IPS-11a (cell line): ENCODE measurements around the gene PCSK9.

ENCODE experiments used
- H3K4me3 ChIP-seq: one replicate; pipeline ENCODE4 v1.5.1; 2013; ENCODE audit warnings: low read depth, low read length, control low read depth

The PCSK9 gene

GRCh38 chr1:55039342-55040082 is at the start of gene PCSK9:
TSS of gene PCSK9 (plus strand) at chr1:55039548. CDS start at chr1:55039838, 290 bp downstream.
- H3K4me3 ChIP-seq = peak within 1 kb of the TSS; percentile 62

DNA sequence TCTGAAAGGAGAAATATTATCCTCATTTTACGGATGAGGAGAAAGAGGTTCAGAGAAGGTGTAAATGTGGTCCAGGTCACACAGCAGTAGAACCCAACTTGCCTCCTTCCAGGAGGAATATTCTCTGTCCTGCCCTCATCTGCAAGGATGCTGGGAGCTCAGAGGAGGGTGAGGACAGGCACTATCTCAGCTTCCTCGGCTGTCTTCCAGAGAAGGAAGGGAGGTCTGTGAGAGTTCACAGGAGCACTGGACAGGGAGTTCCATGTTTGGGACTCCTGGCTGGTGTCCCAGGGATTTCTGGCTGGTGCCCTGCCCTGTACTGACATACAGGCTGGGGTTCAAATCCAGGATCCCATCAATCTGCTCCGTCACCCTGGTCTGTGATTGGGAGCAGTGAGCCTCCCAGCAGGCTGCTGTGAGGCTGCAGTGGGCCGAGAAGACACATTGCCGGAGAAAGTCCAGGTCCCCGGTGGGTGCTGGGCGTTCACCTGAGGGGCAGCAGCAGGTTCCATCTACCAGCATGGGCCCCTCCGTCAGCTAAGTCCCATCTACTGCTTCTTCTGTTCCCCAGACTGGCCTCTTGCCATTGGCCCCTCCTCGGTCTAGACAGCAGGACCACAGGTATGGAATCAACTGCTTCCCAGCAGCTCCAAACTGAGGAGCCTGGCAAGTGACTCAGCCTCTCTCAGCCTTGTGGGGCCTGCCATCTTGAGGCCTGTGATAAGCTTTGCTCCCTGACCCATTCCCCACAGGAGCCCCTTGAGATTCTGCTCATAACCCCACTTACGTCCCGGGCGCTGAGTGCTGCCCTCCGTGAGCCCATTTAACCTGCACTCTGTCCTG is 49.2 kb upstream of the PCSK9 start:
- H3K4me3 ChIP-seq = no peak overlapping the region

DNA sequence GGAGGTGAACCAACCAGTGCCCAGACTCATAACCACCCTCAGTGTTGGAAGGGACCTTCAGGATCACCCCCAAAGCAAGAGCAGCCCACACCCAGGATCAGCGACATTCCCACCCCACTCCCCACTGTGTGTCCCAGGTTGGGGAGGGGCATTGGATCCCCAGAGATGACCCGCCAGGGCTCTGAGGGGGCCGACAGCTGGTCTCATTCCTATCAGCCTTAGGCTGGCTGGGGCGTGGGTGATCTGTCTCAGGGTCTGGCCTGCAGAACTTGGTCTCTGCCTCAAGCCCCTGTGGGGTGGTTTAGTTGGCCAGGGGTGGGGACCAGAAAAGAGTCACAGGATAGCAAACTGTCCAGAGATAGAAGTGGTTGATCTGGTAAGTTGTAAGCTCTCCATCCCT is 48.4 kb upstream of the PCSK9 start:
- no peak overlapping the region for H3K4me3 ChIP-seq

GRCh38 chr1:54991939-54992338 is 47.4 kb upstream of the PCSK9 start:
- no peak overlapping the region for H3K4me3 ChIP-seq

DNA sequence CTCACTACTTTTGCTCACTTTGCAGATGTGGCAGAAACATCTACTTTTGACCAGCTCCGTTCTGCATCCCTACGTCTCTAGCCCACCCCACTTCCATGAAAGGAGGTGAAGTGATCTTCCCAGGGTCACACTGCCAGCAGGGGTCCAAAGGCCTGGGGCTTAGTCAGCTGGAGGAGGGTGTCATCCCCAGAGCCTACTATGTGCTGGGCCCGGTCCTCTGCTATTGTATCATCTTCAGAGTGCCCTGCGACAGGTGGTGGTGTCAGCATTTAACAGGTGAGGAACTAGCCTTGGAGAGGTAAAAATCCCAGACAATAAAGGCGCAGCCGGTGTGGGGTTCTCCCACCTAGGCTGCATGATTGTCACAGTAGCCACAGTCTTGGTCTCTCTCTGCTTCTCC is 46.2 kb upstream of the PCSK9 start:
- H3K4me3 ChIP-seq = no peak overlapping the region

DNA sequence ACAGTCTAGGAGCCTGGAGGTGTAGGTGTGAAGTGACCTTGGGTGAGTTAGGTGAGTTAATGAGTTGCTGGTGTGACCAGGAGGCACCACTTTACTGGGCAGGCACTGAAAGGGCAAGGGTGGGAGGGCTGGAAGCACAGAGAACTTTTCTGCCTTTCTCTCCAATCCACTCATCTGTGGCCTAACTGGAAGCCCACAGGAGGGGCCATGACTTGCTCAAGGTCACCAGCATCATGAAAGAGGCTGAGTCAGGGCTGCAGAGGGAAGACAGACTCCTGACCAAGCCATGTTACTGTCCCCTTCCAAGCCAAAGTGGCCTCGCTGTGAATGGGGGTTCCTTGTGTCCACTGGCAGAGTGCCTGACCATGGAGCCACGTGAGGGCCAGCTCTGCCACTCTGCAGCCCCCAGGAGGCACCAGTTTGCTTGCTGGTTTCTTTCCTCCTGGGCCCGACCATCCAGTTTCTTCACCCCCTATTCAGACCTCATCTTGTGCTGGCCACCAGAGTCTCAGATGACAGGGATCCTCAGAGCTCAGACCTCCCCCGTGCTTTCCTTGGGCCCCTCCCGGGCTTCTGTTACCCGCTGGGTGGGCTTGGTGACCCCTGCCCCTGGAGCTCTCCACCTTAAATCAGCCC is 44.9 kb upstream of the PCSK9 start:
- H3K4me3 ChIP-seq = no peak overlapping the region

- no peak overlapping the region for H3K4me3 ChIP-seq
Measured at GRCh38 chr1:54995013-54995760, 44.2 kb upstream of the PCSK9 start.

- no peak overlapping the region for H3K4me3 ChIP-seq
Measured at GRCh38 chr1:54995835-54996234, 43.5 kb upstream of the PCSK9 start.

DNA sequence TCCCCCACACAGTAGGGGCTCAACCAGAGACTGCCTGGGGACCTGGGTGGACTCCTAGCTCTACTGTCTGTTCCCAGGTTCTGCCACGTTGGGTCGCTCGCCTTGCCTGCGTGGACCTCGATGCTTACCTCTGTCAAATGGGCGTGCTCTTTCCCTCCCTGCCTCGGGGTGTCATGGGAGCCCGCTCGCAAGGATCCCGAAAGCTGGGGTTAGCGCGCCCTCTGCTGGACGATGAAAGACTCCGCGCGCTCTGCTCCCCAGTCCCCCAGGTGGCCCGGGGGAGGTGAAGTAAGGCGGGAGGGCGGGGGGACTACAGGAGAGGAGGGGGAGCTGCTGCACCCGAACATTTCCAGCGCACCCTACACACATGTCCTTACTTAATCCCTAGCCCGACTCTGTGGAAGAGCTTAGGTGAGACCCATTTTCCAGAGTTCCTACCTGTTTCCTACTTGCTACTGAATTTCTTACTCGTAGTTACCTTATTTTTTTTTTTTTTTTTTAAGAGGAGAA is 42.9 kb upstream of the PCSK9 start:
- peak overlapping the region; percentile 37 for H3K4me3 ChIP-seq

DNA sequence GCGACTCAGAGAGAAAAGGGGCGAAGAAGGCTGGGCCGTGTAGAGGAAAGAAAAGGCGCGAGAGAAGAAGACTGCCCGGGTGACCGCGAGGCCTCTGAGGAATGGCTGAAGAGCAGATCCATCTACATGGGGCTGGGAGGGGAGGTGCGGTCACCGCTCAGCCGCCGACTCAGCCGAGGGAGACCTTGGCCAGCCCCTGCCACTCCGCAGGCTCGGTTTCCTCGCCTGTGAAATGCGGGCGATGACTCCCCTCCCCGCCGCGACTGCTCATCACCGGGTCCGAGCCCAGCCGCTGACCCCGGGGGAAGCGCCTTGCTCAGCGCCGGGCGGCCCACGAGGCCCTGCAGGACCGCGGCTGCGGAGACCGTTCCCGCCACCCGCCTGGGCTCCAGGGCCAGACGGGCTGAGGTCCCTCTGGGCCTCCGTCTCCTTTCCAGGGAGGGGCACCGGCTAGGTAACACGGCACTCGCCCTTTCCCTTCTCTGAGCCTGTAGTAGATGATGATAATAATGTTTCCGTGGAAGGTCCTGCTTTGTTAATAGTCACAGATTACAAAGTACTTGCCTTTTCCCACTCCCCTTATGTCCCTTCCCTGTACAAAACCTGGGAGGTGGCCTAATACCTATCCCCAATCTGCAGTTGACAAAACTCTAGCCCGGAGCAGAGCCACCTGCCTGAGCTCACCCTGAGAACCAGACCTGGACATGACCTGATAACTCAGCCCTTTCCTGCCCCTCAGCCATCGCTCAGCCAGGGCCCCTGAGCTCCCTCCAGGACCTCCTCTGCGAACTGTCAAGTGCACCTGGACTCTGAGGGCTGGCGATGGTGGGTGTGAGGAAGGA is 42.3 kb upstream of the PCSK9 start:
- H3K4me3 ChIP-seq = peak overlapping the region; percentile 37

DNA sequence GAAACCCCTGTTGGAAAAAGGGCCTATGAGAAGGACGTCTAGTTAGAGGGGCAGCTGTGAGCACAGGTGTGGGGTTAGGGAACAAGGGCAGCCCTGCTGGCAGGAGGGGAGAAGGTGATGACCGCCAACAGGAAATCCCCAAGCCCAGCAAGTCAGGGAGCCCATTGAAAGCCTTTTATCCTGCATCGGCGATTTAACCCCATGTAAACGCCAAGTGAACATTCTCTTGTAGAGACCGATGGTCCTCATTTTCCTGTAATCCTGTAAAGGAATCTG is 41.7 kb upstream of the PCSK9 start:
- H3K4me3 ChIP-seq = no peak overlapping the region

DNA sequence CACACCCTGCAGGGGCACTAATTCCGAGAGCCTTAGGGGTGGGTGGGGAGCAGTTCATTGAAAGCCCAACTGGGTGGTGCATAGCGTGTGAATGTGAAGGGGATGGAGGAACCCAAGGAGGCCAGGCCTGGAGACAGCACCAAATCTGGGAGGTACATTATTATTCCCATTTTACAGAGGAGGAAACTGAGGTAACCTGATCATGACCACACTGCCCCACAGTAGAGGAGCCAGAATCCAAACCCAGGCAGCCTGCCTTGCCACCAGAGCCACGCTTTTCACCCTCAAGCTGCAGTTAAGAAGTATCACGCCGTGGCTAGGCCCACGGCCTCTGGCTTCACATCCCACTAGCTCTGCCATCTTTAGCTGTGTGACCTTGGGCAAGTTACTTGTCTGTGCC is 41.2 kb upstream of the PCSK9 start:
- no peak overlapping the region for H3K4me3 ChIP-seq

GRCh38 chr1:54998677-54999076 is 40.7 kb upstream of the PCSK9 start, which contains the start of gene BSND:
TSS of gene BSND (plus strand) at chr1:54998933. CDS start at chr1:54999187, 254 bp downstream.
- no peak within 1 kb of the TSS for H3K4me3 ChIP-seq

DNA sequence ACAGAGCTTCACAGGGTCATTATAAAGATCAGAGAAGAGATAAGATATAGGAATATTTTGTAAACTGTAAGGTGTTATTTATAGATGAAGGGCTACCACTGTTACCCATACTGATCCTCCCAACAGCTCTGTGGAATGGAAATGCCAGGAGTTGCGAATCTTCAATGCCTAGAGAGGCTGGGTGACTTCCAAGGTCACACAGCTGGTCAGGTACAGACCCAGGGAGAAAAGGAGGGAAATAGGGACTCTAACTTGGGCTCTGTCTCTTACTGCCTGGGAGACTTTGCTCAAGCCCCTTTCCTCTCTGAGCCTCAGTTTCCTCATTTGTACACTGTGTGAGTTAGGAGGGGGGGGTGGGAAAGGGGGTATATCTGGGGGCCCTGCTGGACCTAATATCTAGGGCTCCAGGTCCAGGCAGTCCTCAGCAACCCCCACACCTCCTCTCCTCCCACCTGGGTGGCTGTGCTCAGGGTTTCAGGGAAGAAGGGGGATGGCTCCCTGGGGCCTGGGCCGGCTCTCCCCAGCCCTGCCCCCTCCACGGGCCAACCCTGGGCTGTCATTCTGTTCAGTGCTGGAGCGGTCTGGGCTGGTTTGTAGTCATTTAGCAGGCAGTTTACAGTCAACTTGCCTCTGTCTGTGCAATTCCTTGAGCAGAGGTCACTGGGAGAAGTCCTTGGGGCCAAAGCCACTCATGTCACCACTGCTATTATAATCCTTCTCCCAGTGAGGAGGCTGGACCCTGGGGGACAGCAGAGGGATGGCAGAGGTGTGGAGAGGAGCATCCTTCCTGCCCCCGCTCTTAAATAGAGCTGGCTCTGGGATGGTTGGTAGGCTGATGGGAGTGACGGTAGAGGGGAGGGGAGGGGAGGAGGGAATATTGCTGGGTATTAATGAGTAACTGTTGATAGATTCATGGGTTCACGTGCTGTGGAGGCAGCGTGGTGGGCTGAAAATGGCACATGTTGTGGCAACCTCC is 39.0 kb upstream of the PCSK9 start:
- no peak overlapping the region for H3K4me3 ChIP-seq

DNA sequence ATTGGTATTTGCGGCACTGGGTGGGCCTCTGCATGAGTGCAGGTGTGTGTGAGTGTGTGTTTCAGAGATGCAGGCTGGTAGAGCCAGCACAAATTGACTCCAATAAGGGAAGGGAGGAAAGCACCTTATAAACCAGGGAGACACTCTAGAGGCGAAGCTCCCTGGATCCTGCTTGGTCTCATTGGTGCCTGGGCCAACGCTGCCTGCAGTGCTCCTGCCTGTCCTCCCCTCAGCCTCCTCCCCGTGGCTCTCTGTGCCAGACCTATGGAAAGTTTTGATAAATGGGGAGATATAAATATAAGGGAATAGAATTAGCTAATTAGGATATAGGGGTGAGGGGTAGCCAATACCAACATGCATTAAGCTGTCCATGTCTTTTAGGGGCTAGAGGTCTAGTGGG is 38.0 kb upstream of the PCSK9 start:
- no peak overlapping the region for H3K4me3 ChIP-seq

GRCh38 chr1:55002686-55003085 is 36.7 kb upstream of the PCSK9 start:
- no peak overlapping the region for H3K4me3 ChIP-seq

- H3K4me3 ChIP-seq = no peak overlapping the region
Measured at GRCh38 chr1:55005351-55006140, 33.8 kb upstream of the PCSK9 start.

GRCh38 chr1:55006931-55007330 is 32.4 kb upstream of the PCSK9 start:
- no peak overlapping the region for H3K4me3 ChIP-seq
